ENCODE measurements around the gene ANTXR1. TPM values are rescaled to one million over a fixed set of nuclear protein-coding genes. Genes with fewer than 3 reads are reported as not detected.

Gene ANTXR1
- polyA plus RNA-seq, 1 of the 3 experiments (the other 2 are of a cell fraction): 114 TPM

DNA sequence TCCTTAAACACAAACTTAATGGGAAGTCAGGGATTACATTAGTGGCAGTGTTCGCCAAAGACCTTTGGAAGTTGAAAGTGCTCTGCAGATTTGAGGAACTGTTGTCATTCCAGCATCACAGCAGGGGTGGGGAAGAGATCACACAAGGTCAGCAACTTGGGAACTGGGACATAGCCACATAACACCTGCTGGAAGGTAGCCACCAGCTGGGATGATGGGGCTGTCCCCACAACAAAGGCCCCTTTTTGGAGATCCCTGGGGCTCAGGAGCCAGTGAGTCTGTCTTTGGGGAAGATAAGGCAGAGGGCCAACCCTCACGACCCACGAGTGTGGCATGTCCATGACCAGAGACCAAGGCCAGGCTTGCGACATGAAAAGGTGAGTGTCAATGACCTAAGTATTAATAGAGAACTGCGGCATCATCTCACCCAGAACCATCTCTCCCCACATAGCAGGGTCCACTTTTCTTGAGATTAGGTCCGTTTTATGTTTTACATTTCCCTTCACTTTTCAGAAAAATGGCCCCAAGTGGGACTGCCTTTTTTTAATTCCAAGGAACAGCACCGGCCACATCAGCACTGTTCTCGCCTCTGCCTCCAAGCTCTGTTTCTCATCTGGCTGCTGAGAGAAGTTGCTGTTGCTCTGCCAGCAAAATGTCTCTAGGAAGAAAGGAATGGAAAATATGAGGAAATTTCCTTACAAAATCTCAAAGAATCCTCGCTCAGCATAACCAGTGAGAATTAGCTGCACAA is 267.1 kb downstream of the ANTXR1 start:
- H3K79me2 ChIP-seq (ENCODE audit: insufficient read depth): no peaks in the 10 kb centered on the region
- H3K9me3 ChIP-seq: no peaks in the 10 kb centered on the region
- no peaks in the 10 kb centered on the region for H3K9me2 ChIP-seq
- no peak for TF ChIP-seq RXRA (IDR thresholded peaks at IDR 0.05; ENCODE audit: borderline replicate concordance, low read depth)
- no peaks in the 10 kb centered on the region for H4K20me1 ChIP-seq (ENCODE audit: insufficient read depth)
- H3K4me2 ChIP-seq: no peak overlapping the region
- no peak overlapping the region for H3K9ac ChIP-seq
- no peak for DNase-seq
- H3K36me3 ChIP-seq (replicated peaks in 1 of 2; ENCODE audit: control insufficient read depth in 1 of 2, insufficient read depth in 2 of 2, low read length in 1 of 2): no peaks in the 10 kb centered on the region
- ChIA-PET POLR2A (no interaction called here), CTCF (interaction anchor here (0.6 to 0.9 kb wide), 2 partner anchors 26 to 1036 kb away, joined by 3 read pairs; no protein-coding TSS in a partner anchor)
- 83% methylated on average over 9 of the region's 9 CpGs for WGBS (ENCODE audit: low lambda C conversion rate)
- no peaks in the 10 kb centered on the region for H3K27me3 ChIP-seq (ENCODE audit: insufficient read depth)
- H3K4me3 ChIP-seq (ENCODE audit: low read depth in 2 of 2, low read length in 1 of 2): no peak overlapping the region
- H2AFZ ChIP-seq (ENCODE audit: low read depth): no peak overlapping the region
- no peak overlapping the region for H3K27ac ChIP-seq (ENCODE audit: low read depth in 2 of 2, low read length in 1 of 2)
- peaks cover 6% of the 10 kb centered on the region for H3F3A ChIP-seq (replicated peaks; ENCODE audit: insufficient read depth)
- H3K4me1 ChIP-seq (ENCODE audit: control insufficient read depth in 1 of 2, insufficient read depth in 2 of 2, low read depth in 1 of 2, low read length in 1 of 2): peaks cover 0 to 5% of the 10 kb centered on the region in 2 experiments; a peak in 1 of 4 replicates

DNA sequence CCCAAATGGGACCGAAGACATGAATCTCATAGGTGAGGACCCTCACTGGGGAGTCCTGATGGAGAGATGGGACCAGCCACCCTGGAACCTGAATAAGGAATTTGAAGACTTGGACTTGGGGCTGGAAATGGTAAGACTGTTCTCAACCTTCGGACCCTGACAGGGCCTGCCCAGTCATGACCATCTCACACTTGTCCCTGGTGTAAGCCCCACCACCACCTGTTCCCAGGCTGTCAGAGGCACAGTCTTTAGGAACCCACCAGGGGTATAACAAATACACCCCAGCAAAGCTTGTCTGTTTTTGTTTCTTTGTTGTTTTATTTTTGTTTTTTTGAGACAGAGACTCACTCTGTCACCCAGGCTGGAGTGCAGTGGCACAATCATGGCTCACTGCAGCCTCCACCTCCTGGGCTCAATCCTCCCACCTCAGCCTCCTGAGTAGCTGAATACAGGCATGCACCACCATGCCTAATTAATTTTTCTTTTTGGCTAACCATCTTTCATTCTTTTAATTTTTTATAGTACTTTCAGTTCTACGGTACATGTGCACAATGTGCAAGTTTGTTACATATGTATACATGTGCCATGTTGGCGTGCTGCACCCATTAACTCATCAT is 267.9 kb downstream of the ANTXR1 start:
- H4K20me1 ChIP-seq (ENCODE audit: insufficient read depth): no peaks in the 10 kb centered on the region
- H3K36me3 ChIP-seq (replicated peaks in 1 of 2; ENCODE audit: control insufficient read depth in 1 of 2, insufficient read depth in 2 of 2, low read length in 1 of 2): no peaks in the 10 kb centered on the region
- ChIA-PET CTCF (interaction anchor here (0.9 kb wide), 1 partner anchor 26 kb away, joined by 3 read pairs; no protein-coding TSS in a partner anchor), POLR2A (no interaction called here)
- H3F3A ChIP-seq (replicated peaks; ENCODE audit: insufficient read depth): peaks cover 6% of the 10 kb centered on the region
- TF ChIP-seq NFIC (IDR thresholded peaks at IDR 0.05; ENCODE audit: borderline replicate concordance) (no peak), GATA2 (CRISPR knock-in tag; IDR thresholded peaks at IDR 0.05) (no peak)
- TF ChIP-seq, protein P1, sequence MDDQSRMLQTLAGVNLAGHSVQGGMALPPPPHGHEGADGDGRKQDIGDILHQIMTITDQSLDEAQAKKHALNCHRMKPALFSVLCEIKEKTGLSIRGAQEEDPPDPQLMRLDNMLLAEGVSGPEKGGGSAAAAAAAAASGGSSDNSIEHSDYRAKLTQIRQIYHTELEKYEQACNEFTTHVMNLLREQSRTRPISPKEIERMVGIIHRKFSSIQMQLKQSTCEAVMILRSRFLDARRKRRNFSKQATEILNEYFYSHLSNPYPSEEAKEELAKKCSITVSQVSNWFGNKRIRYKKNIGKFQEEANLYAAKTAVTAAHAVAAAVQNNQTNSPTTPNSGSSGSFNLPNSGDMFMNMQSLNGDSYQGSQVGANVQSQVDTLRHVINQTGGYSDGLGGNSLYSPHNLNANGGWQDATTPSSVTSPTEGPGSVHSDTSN (IDR thresholded peaks at IDR 0.05): no peak
- TF ChIP-seq, protein P2, sequence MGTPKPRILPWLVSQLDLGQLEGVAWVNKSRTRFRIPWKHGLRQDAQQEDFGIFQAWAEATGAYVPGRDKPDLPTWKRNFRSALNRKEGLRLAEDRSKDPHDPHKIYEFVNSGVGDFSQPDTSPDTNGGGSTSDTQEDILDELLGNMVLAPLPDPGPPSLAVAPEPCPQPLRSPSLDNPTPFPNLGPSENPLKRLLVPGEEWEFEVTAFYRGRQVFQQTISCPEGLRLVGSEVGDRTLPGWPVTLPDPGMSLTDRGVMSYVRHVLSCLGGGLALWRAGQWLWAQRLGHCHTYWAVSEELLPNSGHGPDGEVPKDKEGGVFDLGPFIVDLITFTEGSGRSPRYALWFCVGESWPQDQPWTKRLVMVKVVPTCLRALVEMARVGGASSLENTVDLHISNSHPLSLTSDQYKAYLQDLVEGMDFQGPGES (IDR thresholded peaks at IDR 0.05; ENCODE audit: low read depth, low read length): no peak
- no peak overlapping the region for H3K9ac ChIP-seq
- no peak overlapping the region for H3K27ac ChIP-seq (ENCODE audit: low read depth in 2 of 2, low read length in 1 of 2)
- DNase-seq: no peak
- no peaks in the 10 kb centered on the region for H3K9me2 ChIP-seq
- H2AFZ ChIP-seq (ENCODE audit: low read depth): no peak overlapping the region
- H3K79me2 ChIP-seq (ENCODE audit: insufficient read depth): no peaks in the 10 kb centered on the region
- H3K4me2 ChIP-seq: no peak overlapping the region
- 94% methylated on average over 4 of the region's 4 CpGs for WGBS (ENCODE audit: low lambda C conversion rate)
- H3K4me3 ChIP-seq (ENCODE audit: low read depth in 2 of 2, low read length in 1 of 2): no peak overlapping the region
- H3K9me3 ChIP-seq: no peaks in the 10 kb centered on the region
- H3K4me1 ChIP-seq (ENCODE audit: control insufficient read depth in 1 of 2, insufficient read depth in 2 of 2, low read depth in 1 of 2, low read length in 1 of 2): no peaks in the 10 kb centered on the region
- H3K27me3 ChIP-seq (ENCODE audit: insufficient read depth): no peaks in the 10 kb centered on the region

DNA sequence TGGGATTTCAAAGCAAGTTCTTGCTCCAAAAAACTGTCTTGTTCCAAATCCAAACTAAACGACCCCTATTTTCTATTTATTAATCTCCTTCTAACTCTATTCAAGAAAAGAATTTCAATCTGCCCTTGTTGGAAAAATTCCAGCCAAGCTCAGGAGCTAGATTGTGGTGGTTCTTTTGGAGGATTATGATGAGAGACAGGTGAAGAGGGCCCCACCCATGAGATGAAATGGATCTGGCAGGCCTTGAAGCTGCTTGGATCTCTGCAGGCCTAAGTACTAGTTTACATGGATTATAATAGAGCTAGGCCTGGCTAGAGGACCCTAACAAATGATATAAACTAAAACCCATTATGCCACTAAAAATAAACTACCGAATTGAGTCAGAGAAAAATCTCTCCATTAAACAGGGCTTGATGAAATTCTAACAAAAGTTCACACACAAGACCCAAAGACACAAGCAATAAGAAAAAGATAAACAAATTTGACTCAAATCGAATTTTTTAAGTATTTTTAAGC is 272.5 kb downstream of the ANTXR1 start:
- POLR2A ChIA-PET: no interaction called here
- no peaks in the 10 kb centered on the region for H4K20me1 ChIP-seq (ENCODE audit: insufficient read depth)
- H3K27me3 ChIP-seq (ENCODE audit: insufficient read depth): no peaks in the 10 kb centered on the region
- no peaks in the 10 kb centered on the region for H3K9me2 ChIP-seq
- 45% methylated on average over 3 of the region's 3 CpGs for WGBS (ENCODE audit: low lambda C conversion rate)
- H3K4me3 ChIP-seq (ENCODE audit: low read depth in 2 of 2, low read length in 1 of 2): no peak overlapping the region
- H3K79me2 ChIP-seq (ENCODE audit: insufficient read depth): no peaks in the 10 kb centered on the region
- peaks cover 0 to under 1% of the 10 kb centered on the region in 2 experiments; a peak in 1 of 4 replicates for H3K4me1 ChIP-seq (ENCODE audit: control insufficient read depth in 1 of 2, insufficient read depth in 2 of 2, low read depth in 1 of 2, low read length in 1 of 2)
- no peak for DNase-seq
- no peak overlapping the region for H3K4me2 ChIP-seq
- H3K9ac ChIP-seq: no peak overlapping the region
- H3K9me3 ChIP-seq: no peaks in the 10 kb centered on the region
- H3K27ac ChIP-seq (ENCODE audit: low read depth in 2 of 2, low read length in 1 of 2): no peak overlapping the region
- CTCF ChIA-PET: interaction anchor here (1.0 kb wide), 1 partner anchor 19 kb away, joined by 4 read pairs; no protein-coding TSS in a partner anchor
- H3K36me3 ChIP-seq (replicated peaks in 1 of 2; ENCODE audit: control insufficient read depth in 1 of 2, insufficient read depth in 2 of 2, low read length in 1 of 2): no peaks in the 10 kb centered on the region
- no peak overlapping the region for H2AFZ ChIP-seq (ENCODE audit: low read depth)
- H3F3A ChIP-seq (replicated peaks; ENCODE audit: insufficient read depth): no peaks in the 10 kb centered on the region
- no peak for TF ChIP-seq RAD21 (IDR thresholded peaks at IDR 0.05; ENCODE audit: low read length)
- TF ChIP-seq, protein P3, sequence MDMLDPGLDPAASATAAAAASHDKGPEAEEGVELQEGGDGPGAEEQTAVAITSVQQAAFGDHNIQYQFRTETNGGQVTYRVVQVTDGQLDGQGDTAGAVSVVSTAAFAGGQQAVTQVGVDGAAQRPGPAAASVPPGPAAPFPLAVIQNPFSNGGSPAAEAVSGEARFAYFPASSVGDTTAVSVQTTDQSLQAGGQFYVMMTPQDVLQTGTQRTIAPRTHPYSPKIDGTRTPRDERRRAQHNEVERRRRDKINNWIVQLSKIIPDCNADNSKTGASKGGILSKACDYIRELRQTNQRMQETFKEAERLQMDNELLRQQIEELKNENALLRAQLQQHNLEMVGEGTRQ (IDR thresholded peaks at IDR 0.05; ENCODE audit: borderline replicate concordance, low read depth, low read length): no peak
- no peak for TF ChIP-seq GATA2 (CRISPR knock-in tag; IDR thresholded peaks at IDR 0.05)
- TF ChIP-seq, protein P4, sequence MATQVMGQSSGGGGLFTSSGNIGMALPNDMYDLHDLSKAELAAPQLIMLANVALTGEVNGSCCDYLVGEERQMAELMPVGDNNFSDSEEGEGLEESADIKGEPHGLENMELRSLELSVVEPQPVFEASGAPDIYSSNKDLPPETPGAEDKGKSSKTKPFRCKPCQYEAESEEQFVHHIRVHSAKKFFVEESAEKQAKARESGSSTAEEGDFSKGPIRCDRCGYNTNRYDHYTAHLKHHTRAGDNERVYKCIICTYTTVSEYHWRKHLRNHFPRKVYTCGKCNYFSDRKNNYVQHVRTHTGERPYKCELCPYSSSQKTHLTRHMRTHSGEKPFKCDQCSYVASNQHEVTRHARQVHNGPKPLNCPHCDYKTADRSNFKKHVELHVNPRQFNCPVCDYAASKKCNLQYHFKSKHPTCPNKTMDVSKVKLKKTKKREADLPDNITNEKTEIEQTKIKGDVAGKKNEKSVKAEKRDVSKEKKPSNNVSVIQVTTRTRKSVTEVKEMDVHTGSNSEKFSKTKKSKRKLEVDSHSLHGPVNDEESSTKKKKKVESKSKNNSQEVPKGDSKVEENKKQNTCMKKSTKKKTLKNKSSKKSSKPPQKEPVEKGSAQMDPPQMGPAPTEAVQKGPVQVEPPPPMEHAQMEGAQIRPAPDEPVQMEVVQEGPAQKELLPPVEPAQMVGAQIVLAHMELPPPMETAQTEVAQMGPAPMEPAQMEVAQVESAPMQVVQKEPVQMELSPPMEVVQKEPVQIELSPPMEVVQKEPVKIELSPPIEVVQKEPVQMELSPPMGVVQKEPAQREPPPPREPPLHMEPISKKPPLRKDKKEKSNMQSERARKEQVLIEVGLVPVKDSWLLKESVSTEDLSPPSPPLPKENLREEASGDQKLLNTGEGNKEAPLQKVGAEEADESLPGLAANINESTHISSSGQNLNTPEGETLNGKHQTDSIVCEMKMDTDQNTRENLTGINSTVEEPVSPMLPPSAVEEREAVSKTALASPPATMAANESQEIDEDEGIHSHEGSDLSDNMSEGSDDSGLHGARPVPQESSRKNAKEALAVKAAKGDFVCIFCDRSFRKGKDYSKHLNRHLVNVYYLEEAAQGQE (IDR thresholded peaks at IDR 0.05; ENCODE audit: low read depth, low read length): no peak
- TF ChIP-seq, protein P1 (IDR thresholded peaks at IDR 0.05): no peak
- no peak for TF ChIP-seq GABPA (IDR thresholded peaks at IDR 0.05; ENCODE audit: low read depth)
- TF ChIP-seq TCF12 (IDR thresholded peaks at IDR 0.05): no peak

All from SK-N-SH (cell line).